ENCODE data around the gene PCGF3. TPM values are rescaled to one million over a fixed set of nuclear protein-coding genes. Genes with fewer than 3 reads are reported as not detected.

The PCGF3 gene
- polyA plus RNA-seq, 1 experiment = 37.2 TPM

GRCh38 chr4:760616-761015 is 55.0 kb downstream of the PCGF3 start:
- no peak for DNase-seq (ENCODE audit: low read depth, low spot score)
- Histone ChIP-seq H3K9me3 (ENCODE audit: control insufficient read depth, insufficient read depth, low read length) (peaks cover 29% of the 10 kb centered on the region; the same call in 1 of the 2 replicates), H3K4me3 (ENCODE audit: low read depth, low read length) (no peak overlapping the region), H3K27ac (ENCODE audit: low read depth, low read length) (no peak overlapping the region), H3K27me3 (ENCODE audit: control insufficient read depth, insufficient read depth, low read length) (no peaks in the 10 kb centered on the region)
- TF ChIP-seq, protein P1, sequence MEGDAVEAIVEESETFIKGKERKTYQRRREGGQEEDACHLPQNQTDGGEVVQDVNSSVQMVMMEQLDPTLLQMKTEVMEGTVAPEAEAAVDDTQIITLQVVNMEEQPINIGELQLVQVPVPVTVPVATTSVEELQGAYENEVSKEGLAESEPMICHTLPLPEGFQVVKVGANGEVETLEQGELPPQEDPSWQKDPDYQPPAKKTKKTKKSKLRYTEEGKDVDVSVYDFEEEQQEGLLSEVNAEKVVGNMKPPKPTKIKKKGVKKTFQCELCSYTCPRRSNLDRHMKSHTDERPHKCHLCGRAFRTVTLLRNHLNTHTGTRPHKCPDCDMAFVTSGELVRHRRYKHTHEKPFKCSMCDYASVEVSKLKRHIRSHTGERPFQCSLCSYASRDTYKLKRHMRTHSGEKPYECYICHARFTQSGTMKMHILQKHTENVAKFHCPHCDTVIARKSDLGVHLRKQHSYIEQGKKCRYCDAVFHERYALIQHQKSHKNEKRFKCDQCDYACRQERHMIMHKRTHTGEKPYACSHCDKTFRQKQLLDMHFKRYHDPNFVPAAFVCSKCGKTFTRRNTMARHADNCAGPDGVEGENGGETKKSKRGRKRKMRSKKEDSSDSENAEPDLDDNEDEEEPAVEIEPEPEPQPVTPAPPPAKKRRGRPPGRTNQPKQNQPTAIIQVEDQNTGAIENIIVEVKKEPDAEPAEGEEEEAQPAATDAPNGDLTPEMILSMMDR (IDR thresholded peaks at IDR 0.05; ENCODE audit: low read depth, low read length) = no peak
- ChIA-PET POLR2A (no interaction called here), CTCF (no interaction called here)

- TF ChIP-seq, protein P1 (IDR thresholded peaks at IDR 0.05; ENCODE audit: low read depth, low read length) = no peak
- Histone ChIP-seq H3K9me3 (ENCODE audit: control insufficient read depth, insufficient read depth, low read length) (peaks cover 29% of the 10 kb centered on the region; the same call in 1 of the 2 replicates), H3K27ac (ENCODE audit: low read depth, low read length) (no peak overlapping the region), H3K4me3 (ENCODE audit: low read depth, low read length) (no peak overlapping the region), H3K27me3 (ENCODE audit: control insufficient read depth, insufficient read depth, low read length) (no peaks in the 10 kb centered on the region)
- CTCF ChIA-PET = no interaction called here
- DNase-seq (ENCODE audit: low read depth, low spot score) = no peak
- POLR2A ChIA-PET = no interaction called here
These were observed 55.5 kb downstream of the PCGF3 start for GRCh38 chr4:761086-761485.

DNA sequence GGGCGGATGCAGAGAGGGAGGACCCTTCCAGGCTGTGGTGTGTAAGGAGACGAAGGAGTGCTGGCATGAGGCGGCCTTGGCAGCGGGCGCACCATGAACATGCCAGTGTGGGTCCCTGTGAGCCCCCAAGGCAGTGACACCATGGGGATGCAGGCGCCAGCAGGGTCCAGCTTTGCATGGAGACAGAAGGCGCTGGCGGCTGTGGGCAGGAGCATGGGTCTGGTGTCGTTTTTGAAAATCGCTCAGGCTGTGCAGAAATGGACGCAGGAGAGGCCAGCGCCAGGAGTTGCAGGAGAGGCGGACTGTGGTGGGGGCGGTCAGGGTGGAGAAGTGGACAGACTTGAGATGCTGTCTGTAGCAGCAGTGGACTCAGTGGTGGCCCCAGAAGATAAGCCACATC is 56.1 kb downstream of the PCGF3 start:
- POLR2A ChIA-PET = no interaction called here
- Histone ChIP-seq H3K27ac (ENCODE audit: low read depth, low read length) (no peak overlapping the region), H3K27me3 (ENCODE audit: control insufficient read depth, insufficient read depth, low read length) (no peaks in the 10 kb centered on the region), H3K9me3 (ENCODE audit: control insufficient read depth, insufficient read depth, low read length) (peaks cover 29% of the 10 kb centered on the region; the same call in 1 of the 2 replicates), H3K4me3 (ENCODE audit: low read depth, low read length) (no peak overlapping the region)
- TF ChIP-seq, protein P1 (IDR thresholded peaks at IDR 0.05; ENCODE audit: low read depth, low read length) = no peak
- CTCF ChIA-PET = no interaction called here
- DNase-seq (ENCODE audit: low read depth, low spot score) = no peak

DNA sequence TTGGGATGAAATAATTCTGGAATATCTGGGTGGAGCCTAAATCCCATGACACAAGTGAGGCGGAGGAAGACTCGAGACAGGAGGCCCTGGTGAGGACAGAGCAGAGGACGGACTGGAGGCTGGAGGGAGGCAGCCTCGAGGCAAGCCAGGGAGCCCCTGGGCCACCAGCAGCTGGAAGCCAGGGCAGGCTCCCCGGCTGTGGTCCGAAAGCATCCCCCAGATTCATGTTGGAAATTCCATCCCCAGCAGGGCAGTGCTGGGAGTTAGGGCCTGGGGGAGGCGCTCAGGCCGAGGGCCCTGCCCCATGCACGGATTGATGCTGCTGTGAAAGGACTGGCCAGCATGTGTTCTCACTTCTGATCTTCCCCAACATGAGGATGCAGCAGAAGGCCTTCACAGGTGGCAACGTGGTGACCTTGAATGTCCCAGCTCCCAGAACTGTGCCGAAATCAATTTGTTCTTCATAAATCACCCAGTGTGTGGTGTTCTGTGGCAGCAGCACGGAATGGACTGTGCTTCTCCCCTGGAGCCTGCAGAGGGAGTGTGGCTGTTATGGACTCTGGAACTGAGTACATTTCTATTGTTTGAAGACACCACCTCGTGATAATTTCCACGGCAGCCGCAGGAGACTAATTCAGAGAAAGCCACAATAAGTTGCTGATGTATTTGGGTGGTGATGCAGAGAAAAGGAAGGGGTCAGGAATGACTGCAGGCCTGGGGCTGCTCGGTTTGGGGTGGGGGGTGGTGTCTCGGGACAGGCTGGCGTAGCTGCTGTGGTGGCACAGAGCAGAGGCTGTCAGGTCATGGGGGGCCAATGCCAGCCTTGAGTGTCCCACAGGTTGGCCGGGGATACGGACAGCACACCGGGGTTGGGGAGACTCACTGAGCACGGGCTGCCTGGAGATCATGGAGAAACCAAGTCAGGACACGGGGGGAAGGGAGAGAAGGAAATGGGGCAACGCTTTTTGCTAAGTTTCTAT is 56.9 kb downstream of the PCGF3 start:
- H3K27ac ChIP-seq (ENCODE audit: low read depth, low read length) = peak overlapping the region; percentile 11
- DNase-seq (ENCODE audit: low read depth, low spot score) = no peak
- peaks cover 26% of the 10 kb centered on the region; the same call in 1 of the 2 replicates for H3K9me3 ChIP-seq (ENCODE audit: control insufficient read depth, insufficient read depth, low read length)
- no peak overlapping the region for H3K4me3 ChIP-seq (ENCODE audit: low read depth, low read length)
- H3K27me3 ChIP-seq (ENCODE audit: control insufficient read depth, insufficient read depth, low read length) = no peaks in the 10 kb centered on the region
- TF ChIP-seq, protein P1 (IDR thresholded peaks at IDR 0.05; ENCODE audit: low read depth, low read length) = peak; percentile 35
- ChIA-PET POLR2A (no interaction called here), CTCF (no interaction called here)

- TF ChIP-seq, protein P1 (IDR thresholded peaks at IDR 0.05; ENCODE audit: low read depth, low read length) = no peak
- no peak for DNase-seq (ENCODE audit: low read depth, low spot score)
- ChIA-PET CTCF (no interaction called here), POLR2A (no interaction called here)
- H3K4me3 ChIP-seq (ENCODE audit: low read depth, low read length) = no peak overlapping the region
- no peaks in the 10 kb centered on the region for H3K27me3 ChIP-seq (ENCODE audit: control insufficient read depth, insufficient read depth, low read length)
- no peak overlapping the region for H3K27ac ChIP-seq (ENCODE audit: low read depth, low read length)
- peaks cover 19% of the 10 kb centered on the region; the same call in 1 of the 2 replicates for H3K9me3 ChIP-seq (ENCODE audit: control insufficient read depth, insufficient read depth, low read length)
These were observed 57.7 kb downstream of the PCGF3 start for GRCh38 chr4:763191-763810.

Data from AG04450 (cell line).